Activated CD4-positive, alpha-beta T cell treated with anti-CD3 and anti-CD28 coated beads, Interleukin-2, amount 50 U/mL, for 1 hour (primary cell): Measurements from ENCODE around the gene NLGN1.

Experiments
- DNase-seq: peaks from one replicate; pipeline ENCODE4 v3.0.0-alpha.2; 2020

NLGN1 gene

GRCh38 chr3:174317005-174317404 lies 919.5 kb downstream of the NLGN1 start:
- no peak for DNase-seq

GRCh38 chr3:174318181-174318580 lies 920.6 kb downstream of the NLGN1 start:
- no peak for DNase-seq

- DNase-seq, result no peak
Observed at GRCh38 chr3:174321548-174321947, 924.0 kb downstream of the NLGN1 start.

- DNase-seq, result no peak
Observed at GRCh38 chr3:174322789-174323188, 925.2 kb downstream of the NLGN1 start.

GRCh38 chr3:174325171-174325570 lies 927.6 kb downstream of the NLGN1 start:
- no peak for DNase-seq

- no peak for DNase-seq
Observed at GRCh38 chr3:174325834-174326700, 928.5 kb downstream of the NLGN1 start.

GRCh38 chr3:174329321-174329720 lies 931.8 kb downstream of the NLGN1 start:
- no peak for DNase-seq

- DNase-seq, result no peak
Observed at GRCh38 chr3:174330303-174330702, 932.8 kb downstream of the NLGN1 start.

GRCh38 chr3:174331095-174331800 lies 933.7 kb downstream of the NLGN1 start:
- DNase-seq, result no peak

- no peak for DNase-seq
Observed at GRCh38 chr3:174332391-174332790, 934.8 kb downstream of the NLGN1 start.

GRCh38 chr3:174333640-174334039 lies 936.1 kb downstream of the NLGN1 start:
- DNase-seq, result no peak

- no peak for DNase-seq
Observed at GRCh38 chr3:174334111-174334510, 936.6 kb downstream of the NLGN1 start.

- no peak for DNase-seq
Observed at GRCh38 chr3:174335324-174335723, 937.8 kb downstream of the NLGN1 start.

GRCh38 chr3:174335910-174336309 lies 938.4 kb downstream of the NLGN1 start:
- DNase-seq, result no peak
